ENCODE measurements around the gene PIK3R2.

- TF ChIP-seq EZH2 (IDR thresholded peaks at IDR 0.05; ENCODE audit: insufficient read depth, poor library complexity, severe bottlenecking) (no peak), EZH2phosphoT487 (IDR thresholded peaks at IDR 0.05; ENCODE audit: insufficient read depth, low read depth) (no peak)
Observed at GRCh38 chr19:18126097-18126496, 26.9 kb upstream of the PIK3R2 start.
